Ovary (tissue), 3 donors: ENCODE measurements around the gene DENND1A.

Experiments
- CTCF ChIP-seq, 3 donors: fragments of 450-650 bp in 2 of 3; fragments of 200-600 bp in 1 of 3; IDR thresholded peaks; one replicate each; pipeline versions ENCODE4 v1.5.1 to v1.8.0; 2016 to 2022; ENCODE audit warnings: antibody characterized with exemption in 3 of 3, mild to moderate bottlenecking in 1 of 3
- POLR2A ChIP-seq: fragments of 450-650 bp; IDR thresholded peaks from one replicate; pipeline ENCODE4 v1.6.1; 2017; ENCODE audit warnings: antibody characterized with exemption, mild to moderate bottlenecking, moderate library complexity
- donor health status: DM: no; HTN: no; CAD: no.

- TF ChIP-seq POLR2A = no peak
- TF ChIP-seq CTCF (IDR thresholded peaks at IDR 0.05) = no peak
Measured at GRCh38 chr9:123787416-123787815, 142.5 kb downstream of the DENND1A start.
